ENCODE data around the gene RPS6KA5.
A peak's percentile ranks its signal among the peaks of the same experiment; 100 is the strongest.
"Not testable (repeated sequence)": the region's sequence is repeated elsewhere in the genome, so short reads cannot be mapped to it uniquely, and the experiment has no call there.

RPS6KA5 gene

DNA sequence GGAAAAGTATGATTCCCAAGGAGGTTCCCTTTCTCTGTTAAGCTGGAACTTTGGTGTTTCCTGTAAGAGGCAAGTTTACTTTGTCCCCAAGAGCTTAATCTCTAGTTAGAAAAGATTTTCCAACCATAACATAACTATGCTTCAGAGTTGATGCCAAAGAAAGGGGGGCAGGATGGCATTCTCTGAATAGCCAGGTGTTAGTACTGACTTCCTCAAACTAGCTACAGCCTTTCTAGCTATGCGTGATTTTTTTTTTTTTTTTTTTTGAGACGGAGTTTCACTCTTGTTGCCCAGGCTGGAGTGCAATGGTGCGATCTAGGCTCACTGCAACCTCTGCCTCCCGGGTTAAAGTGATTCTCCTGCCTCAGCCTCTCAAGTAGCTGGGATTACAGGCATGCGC lies 204.3 kb downstream of the RPS6KA5 start:
- DNase-seq: not testable (repeated sequence)

GRCh38 chr14:90853116-90853515 lies 207.3 kb downstream of the RPS6KA5 start:
- DNase-seq: no peak

DNA sequence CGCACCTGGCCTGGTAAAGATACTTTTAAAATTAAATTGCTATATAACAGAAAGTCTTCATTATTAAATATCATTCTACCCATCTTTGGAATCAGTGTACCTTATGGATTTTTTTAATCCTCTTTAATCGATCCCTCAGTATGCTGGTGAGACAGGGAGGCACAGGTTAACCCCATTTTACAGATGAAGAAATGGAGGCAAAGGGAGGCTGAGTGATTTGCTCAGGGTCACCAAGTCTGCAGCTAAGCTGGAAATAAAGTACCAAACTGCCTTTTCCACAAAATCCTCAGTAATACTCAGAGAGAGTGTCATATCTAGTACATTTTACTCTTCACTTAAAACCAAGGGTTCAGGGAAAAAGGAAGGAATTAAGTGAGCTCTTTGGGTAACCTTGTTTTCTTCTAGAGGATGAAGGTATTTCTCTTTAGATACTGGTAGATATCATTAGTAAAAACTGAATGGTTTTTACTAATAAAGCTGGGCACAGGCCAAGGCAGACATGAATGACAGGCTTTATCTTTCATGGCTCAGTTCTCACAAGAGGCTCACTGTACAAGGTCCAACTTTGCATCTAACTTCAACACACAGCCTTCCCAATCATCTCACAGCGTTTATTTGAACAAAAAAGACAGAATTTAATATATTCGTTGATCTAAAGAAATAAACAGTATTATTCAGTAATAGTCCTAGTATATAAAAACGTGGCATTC lies 209.0 kb downstream of the RPS6KA5 start:
- DNase-seq: no peak

GRCh38 chr14:90850487-90850886 lies 210.0 kb downstream of the RPS6KA5 start:
- DNase-seq: no peak

DNA sequence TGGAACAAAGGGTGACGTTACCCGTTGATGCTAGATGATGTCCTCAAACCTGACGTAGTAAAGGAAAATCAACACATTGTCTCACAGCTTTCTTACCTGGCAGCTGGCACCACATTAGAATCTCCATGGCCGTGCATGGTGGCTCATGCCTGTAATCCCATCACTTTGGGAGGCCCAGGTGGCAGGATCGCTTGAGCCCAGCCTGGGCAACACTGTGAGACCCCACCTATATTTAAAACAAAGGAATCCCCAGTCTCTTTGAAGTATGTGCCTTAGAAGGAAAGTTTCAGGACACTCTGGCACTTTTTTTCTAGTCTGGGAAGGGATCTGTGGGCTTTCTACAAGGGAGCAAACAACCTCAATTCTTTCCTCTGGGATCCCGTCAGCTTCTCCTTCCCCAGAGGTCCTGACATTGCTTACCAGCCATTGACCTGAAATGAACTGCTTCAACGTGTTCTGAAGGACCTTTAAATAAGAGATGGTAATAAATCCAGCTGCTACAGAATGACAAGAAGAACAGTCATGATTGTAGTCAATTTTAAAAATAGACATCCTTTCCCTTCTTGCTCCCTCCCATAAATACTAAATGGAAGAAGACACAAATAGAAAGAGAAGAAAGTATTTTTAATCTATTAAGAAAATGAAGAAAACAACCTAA lies 210.5 kb downstream of the RPS6KA5 start:
- DNase-seq: no peak

DNA sequence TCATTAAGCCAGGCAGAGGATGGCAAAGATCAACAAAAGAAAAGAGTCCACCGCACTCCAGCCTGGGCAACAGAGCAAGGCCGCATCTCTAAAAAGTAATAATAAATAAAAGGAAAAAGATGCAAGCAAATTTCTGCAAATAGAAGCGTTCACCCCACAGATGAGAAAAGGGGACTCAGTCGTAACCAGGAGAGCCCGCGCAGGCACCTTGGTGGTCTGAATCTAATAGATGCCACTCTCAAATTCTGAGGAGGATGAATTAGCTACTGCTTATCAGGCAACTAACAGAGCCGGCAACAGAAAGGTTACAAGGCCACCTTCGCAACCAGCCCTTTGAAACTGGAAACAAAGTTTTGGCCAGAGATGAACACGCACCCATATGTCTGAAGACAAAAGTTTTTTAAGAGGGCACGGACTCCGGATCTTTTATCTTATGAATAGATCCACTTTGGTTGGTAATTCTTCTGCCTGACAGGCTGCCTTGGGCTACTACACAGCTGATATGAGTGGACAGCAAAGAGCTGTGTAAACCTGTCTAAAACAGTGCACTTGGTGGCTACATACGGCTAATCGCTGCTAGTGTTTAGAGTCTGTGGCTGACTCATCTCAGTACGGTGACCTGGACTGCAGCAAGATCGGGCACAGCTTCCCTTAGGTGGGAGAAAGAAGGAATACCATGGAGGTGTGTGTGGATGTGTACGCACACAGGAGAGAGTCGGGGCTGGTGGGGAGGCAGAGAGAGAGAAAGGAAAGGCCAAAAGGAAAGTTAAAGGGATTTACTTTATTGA lies 211.3 kb downstream of the RPS6KA5 start:
- no peak for DNase-seq

- DNase-seq: no peak
Observed at GRCh38 chr14:90846511-90846910, 213.9 kb downstream of the RPS6KA5 start.

DNA sequence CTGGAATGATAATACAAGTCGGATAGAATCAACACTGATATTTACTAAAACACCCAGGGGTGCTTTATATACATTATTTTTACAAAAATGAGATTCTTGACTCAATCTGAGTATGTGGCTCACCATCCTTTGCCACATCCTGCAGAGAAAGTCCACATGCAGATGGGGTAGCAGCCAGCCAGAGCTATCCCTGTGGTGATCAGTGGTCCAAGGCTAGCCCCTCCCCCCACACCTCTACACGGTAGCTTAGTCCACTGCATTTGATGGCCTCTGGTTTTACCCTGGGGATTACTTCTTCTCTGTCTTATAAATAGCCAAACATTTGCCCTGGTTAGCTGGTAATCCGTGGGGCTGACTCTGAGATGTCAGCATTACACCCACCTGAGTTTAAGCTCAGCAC lies 216.1 kb downstream of the RPS6KA5 start:
- no peak for DNase-seq

- no peak for DNase-seq
Observed at GRCh38 chr14:90842726-90843125, 217.7 kb downstream of the RPS6KA5 start.

DNA sequence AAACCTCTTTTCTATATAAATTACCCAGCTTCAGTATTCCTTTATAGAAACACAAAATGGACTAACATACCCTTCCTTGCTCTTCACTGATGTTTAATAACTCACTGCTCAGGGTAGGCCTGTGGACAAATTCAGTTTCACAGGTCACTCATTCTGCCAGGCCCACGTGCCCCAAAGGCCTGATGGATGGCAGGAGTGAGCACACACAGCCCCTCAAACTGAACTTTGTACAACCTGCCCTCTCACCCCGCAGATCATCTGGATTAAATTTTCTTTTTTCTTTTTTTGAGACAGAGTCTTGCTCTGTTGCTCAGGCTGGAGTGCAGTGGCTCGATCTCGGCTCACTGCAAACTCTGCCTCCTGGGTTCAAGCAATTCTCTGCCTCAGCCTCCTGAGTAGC lies 219.8 kb downstream of the RPS6KA5 start:
- DNase-seq: not testable (repeated sequence)

DNA sequence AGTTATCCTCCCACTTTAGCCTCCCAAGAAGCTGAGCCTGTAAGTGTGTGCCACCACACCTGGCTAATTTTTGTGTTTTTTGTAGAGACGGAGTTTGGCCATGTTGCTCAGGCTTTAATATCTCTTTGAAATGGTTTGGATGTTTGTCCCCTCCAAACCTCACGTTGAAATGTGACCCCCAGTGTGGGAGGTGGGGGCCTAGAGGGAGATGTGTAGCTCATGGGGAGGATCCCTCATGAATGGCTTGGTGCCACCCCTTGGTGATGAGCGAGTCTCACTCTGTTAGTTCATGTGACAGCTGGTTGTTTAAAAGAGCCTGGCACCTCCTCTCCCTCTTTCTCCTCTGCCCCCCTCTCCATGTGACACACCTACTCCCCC lies 220.6 kb downstream of the RPS6KA5 start:
- no peak for DNase-seq

DNA sequence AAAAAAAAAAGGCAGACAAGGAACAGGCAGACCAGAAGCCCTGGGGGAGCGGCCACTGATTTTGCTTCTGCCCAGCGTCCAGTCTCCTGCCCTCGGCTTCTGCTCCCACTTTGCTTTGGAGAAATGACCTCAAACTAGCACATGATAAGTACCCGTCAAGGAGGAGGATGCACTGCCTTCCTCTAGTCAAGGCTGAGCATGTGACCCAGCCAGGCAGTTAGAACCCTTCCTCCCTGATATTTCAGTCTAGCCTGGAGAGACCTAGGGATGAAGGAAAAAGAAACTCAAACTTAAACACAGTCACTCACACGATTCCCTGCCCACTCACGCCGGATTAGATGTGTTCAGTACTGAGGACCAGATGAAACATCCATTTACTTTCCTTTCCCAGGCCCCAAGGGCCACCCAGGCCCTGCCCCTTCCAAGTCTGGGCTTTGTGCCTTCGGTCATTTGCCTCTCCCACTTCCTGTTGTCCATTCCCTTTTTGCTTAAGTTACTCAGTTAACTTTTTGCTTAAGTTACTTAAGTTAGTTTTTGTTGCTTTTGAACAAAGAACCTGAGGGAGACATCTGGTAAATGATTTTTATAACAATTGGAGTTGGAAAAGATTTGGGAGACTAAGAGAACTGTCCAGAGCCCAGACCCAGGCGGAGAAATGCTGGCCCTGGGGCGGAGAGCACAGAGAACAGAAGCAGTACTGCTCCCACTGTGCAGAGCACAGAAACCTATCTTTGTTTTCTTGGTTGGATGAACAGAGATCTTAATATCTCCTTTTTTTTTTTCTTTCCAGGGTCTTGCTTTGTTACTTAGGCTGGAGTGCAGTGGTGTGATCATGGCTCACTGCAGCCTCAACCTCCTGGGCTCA lies 221.2 kb downstream of the RPS6KA5 start:
- DNase-seq: no peak

GRCh38 chr14:90838531-90838930 lies 221.9 kb downstream of the RPS6KA5 start:
- DNase-seq: not testable (repeated sequence)

- DNase-seq: no peak
Observed at GRCh38 chr14:90837355-90837754, 223.1 kb downstream of the RPS6KA5 start.

DNA sequence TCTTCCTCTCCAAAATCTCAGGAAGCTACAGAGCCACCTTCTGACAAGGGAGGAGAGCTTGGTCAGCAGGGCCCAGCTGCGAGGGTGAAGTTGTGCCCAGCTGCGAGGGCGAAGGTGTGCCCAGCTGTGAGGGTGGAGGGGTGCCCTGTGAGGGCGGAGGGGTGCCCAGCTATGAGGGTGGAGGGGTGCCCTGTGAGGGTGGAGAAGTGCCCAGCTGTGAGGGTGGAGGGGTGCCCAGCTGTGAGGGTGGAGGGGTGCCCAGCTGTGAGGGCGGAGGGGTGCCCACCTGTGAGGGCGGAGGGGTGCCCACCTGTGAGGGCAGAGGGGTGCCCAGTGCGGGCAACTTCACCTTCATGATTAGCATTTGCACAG lies 223.8 kb downstream of the RPS6KA5 start:
- DNase-seq: no peak

DNA sequence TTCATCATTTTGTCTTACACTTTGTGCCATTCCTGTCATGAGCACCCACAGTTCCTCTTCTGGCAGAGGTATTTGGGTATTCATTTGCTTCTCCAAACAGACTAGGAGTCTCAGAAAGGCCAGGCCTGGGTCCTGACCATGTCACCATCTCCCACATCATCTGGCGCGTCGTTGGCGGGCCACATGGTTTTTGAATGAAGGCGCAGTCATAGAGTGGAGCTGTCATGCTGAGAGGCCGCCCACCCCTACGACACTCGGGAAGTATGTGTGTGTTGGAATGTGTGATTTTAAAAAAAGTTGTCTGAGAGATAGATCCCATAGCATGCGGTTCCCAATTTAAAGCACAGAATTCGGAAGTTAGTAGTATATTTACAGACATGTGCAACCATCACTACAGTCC lies 228.6 kb downstream of the RPS6KA5 start:
- DNase-seq: no peak

DNA sequence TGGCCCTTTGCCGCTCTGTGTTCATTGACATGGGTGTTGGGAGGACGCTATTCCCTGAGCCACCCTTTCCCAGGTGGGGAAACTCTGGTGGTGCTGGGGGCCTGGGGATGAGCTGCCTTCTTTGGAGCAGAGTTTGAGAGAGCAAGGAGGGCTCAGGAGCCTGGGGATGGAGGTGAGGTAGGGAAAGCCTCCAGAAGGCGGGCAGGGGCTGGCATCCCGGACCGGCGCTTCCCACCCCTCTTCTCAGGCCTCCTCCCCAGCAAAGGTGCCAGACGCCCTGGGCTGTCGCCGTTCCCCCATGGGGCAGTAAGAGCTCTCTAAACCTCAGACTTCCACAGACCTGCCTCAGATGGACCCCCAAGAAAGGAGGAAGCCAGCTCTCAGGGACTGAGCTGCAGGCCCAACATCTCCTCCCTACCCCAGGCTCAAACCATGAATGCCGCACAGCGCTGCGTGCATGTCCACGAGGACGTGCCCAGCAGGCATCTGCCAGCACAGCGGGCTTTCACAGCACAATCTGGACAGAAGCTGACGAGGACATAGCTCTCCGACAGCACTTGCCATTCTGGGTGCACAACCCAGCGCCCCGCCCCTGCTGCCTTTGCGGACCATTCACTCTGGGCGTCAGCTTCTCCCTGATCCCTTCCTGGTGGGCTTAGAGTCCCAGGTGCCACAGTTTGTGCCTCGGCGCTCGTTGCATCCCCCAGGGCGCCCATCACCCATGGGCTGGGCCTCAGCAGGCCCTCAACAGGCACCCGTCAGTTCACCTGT lies 229.3 kb downstream of the RPS6KA5 start:
- DNase-seq: no peak

DNA sequence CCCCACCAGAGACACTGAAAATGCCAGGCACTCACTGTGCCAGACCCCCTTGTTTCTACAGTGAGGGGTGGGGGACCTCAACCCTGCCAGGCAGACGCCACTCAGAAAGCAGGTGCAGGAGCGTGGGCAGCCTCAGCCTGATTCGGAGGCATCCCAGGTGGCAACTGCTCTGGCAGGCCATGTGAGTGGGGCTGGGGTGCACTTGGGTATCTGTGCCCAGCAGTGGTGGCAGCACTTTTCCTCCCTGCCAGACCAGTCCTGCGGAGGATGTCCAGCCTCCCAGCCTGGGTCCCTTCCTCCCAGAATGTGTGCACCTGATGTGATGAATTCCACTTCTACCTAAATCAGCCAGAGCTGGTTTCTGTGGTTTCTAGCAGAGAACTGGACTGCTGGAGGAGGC lies 230.8 kb downstream of the RPS6KA5 start:
- no peak for DNase-seq

DNA sequence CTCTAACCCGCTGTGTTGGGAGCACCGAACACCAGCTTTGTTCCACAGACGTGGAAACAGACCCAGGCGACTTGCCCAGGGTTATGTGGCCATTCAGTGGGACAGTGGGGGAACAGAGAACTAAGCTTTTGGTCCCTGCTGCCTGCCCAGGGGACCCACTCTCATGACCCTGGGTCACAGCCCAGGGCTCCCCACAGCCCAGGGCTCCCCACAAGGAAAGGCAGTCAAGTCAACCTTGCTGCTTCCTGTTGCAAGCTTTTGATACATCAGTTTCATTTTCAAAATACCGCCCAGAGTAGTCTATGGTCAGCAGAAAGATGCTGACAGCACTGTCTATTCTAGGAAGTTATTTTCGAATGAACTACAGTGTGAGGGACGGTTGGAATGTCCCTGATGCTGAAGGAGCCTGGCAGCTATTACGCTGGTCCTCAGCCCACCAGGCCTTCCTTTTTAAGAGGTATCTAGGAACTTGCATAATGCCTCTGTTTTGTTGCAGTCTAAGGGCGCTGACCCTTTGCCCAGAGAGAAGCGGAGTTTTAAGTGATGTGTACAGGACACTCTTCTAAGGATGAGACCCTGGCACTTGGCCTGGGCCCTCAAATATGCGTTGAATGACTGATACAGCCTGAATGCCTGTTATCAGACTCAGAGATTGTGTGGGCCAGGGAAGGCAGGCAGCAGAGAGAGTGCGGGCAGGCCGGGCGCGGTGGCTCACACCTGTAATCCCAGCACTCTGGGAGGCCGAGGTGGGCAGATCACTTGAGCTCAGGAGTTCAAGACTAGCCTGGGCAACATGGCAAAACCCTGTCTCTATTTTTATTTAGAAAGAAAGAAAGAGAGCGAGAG lies 231.6 kb downstream of the RPS6KA5 start:
- no peak for DNase-seq

DNA sequence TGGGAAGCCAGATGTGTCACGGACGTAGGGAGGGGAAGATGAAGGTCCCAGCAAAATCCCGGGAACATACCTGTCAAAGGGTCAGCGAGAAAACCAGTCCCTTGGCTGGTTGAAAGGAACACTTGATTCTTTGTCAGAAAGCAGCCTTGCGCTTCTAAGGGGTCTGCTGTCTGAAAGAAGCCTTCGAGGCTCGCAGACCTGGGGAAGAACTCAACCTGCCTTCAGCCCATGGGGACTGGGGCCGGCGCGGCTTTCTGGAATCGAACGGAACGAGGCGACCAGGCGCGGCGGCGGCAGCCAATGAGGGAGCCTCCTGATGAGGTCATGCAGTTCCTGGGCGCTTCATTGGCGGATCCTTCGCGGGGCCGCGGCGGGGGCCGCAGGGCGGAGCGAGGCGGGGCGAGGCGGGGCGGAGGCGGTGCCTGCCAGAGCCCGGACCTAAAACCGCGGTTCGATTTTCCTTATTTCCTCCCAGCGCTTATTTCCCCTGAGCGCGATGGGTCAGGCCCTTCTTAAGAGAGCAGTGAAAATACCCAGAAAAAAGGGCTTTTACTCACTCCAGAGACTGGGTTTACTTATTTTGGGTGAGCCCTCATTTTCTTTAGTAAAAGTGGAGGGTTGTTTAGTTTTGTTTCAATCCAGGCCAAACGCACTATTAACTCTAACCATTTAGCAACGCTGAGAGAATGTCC lies 232.4 kb downstream of the RPS6KA5 start:
- DNase-seq: peak; percentile 92

DNA sequence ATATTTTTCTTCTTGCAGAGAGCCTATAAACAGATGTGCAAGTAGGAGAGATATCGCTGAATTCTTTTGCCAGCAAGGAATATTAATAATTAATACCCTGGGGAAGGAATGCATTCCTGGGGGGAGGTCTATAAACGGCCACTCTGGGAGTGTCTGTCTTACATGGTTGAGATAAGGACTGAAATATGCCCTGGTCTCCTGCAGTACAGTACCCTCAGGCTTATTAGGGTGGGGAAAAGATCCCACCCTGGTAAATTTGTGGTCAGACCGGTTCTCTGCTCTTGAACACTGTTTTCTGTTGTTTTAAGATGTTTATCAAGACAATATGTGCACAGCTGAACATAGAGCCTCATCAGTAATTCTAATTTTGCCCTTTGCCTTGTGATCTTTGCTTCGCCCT lies 236.9 kb downstream of the RPS6KA5 start:
- DNase-seq: not testable (repeated sequence)
